ENCODE results near the gene TGFA. TPM values are rescaled to one million over a fixed set of nuclear protein-coding genes. Genes with fewer than 3 reads are reported as not detected.

Gene TGFA
- total and polyA plus RNA-seq, 2 experiments from 2014 or later, result 9.2 to 17.3 TPM

- H3K79me2 ChIP-seq (ENCODE audit: insufficient read depth), result no peaks in the 10 kb centered on the region
- H2AFZ ChIP-seq, result no peak overlapping the region
- H3K36me3 ChIP-seq (ENCODE audit: low read depth), result no peaks in the 10 kb centered on the region
- no peaks in the 10 kb centered on the region for H3K9me3 ChIP-seq (ENCODE audit: low read depth)
- H3F3A ChIP-seq (ENCODE audit: insufficient read depth), result 0 out of 2 replicates have a peak, but pooled peaks cover 7% of the 10 kb centered on the region
- no peaks in the 10 kb centered on the region for H3K27me3 ChIP-seq (replicated peaks; ENCODE audit: insufficient read depth)
- no peak overlapping the region for H3K27ac ChIP-seq
- no peaks in the 10 kb centered on the region for H3K9me2 ChIP-seq (ENCODE audit: insufficient read depth)
- no peak overlapping the region for H3K4me2 ChIP-seq (ENCODE audit: unreplicated experiment)
- no peak overlapping the region for H3K9ac ChIP-seq
- no peak for DNase-seq
- WGBS, 2 experiments (ENCODE audit: low coverage in 1 of 2, low lambda C conversion rate in 2 of 2, missing lambda C conversion rate in 2 of 2), result 88 to 90% methylated on average over 12 of the region's 12 CpGs
- in situ Hi-C loops (cut with MboI), result no loop called here
- no peaks in the 10 kb centered on the region for H4K20me1 ChIP-seq (ENCODE audit: insufficient read depth)
- no peaks in the 10 kb centered on the region for H3K4me1 ChIP-seq (ENCODE audit: insufficient read depth)
- no peak overlapping the region for H3K4me3 ChIP-seq
- TF ChIP-seq EZH2 (IDR thresholded peaks at IDR 0.05; ENCODE audit: insufficient read depth, poor library complexity, severe bottlenecking) (no peak), EZH2phosphoT487 (IDR thresholded peaks at IDR 0.05; ENCODE audit: insufficient read depth, low read depth) (no peak)
These were observed 4.4 kb downstream of the TGFA start for GRCh38 chr2:70549064-70549710.

GRCh38 chr2:70548233-70548632, 5.4 kb downstream of the TGFA start:
- TF ChIP-seq EZH2phosphoT487 (IDR thresholded peaks at IDR 0.05; ENCODE audit: insufficient read depth, low read depth) (no peak), EZH2 (IDR thresholded peaks at IDR 0.05; ENCODE audit: insufficient read depth, poor library complexity, severe bottlenecking) (no peak)
- Histone ChIP-seq H3K79me2 (ENCODE audit: insufficient read depth) (no peaks in the 10 kb centered on the region), H3K36me3 (ENCODE audit: low read depth) (no peaks in the 10 kb centered on the region), H3K27me3 (replicated peaks; ENCODE audit: insufficient read depth) (no peaks in the 10 kb centered on the region), H3K9me2 (ENCODE audit: insufficient read depth) (no peaks in the 10 kb centered on the region), H3K4me3 (no peak overlapping the region), H3F3A (ENCODE audit: insufficient read depth) (0 out of 2 replicates have a peak, but pooled peaks cover 7% of the 10 kb centered on the region), H2AFZ (no peak overlapping the region), H3K9me3 (ENCODE audit: low read depth) (no peaks in the 10 kb centered on the region), H3K4me2 (ENCODE audit: unreplicated experiment) (no peak overlapping the region), H3K4me1 (ENCODE audit: insufficient read depth) (no peaks in the 10 kb centered on the region), H4K20me1 (ENCODE audit: insufficient read depth) (no peaks in the 10 kb centered on the region), H3K9ac (no peak overlapping the region), H3K27ac (no peak overlapping the region)
- 54 to 58% methylated on average over 6 of the region's 6 CpGs for WGBS, 2 experiments (ENCODE audit: low coverage in 1 of 2, low lambda C conversion rate in 2 of 2, missing lambda C conversion rate in 2 of 2)
- in situ Hi-C loops (cut with MboI), result no loop called here
- no peak for DNase-seq

GRCh38 chr2:70546885-70547284, 6.7 kb downstream of the TGFA start:
- in situ Hi-C loops (cut with MboI), result no loop called here
- Histone ChIP-seq H3K4me2 (ENCODE audit: unreplicated experiment) (no peak overlapping the region), H3K4me3 (no peak overlapping the region), H3K9me2 (ENCODE audit: insufficient read depth) (no peaks in the 10 kb centered on the region), H3K27me3 (replicated peaks; ENCODE audit: insufficient read depth) (no peaks in the 10 kb centered on the region), H3K79me2 (ENCODE audit: insufficient read depth) (no peaks in the 10 kb centered on the region), H3K4me1 (ENCODE audit: insufficient read depth) (peaks cover 4% of the 10 kb centered on the region), H4K20me1 (ENCODE audit: insufficient read depth) (no peaks in the 10 kb centered on the region), H3F3A (ENCODE audit: insufficient read depth) (0 out of 2 replicates have a peak, but pooled peaks cover 2% of the 10 kb centered on the region), H3K27ac (no peak overlapping the region), H3K9me3 (ENCODE audit: low read depth) (no peaks in the 10 kb centered on the region), H3K36me3 (ENCODE audit: low read depth) (no peaks in the 10 kb centered on the region), H3K9ac (no peak overlapping the region), H2AFZ (no peak overlapping the region)
- 71% methylated on average over 3 of the region's 3 CpGs for WGBS, 2 experiments (ENCODE audit: low coverage in 1 of 2, low lambda C conversion rate in 2 of 2, missing lambda C conversion rate in 2 of 2)
- DNase-seq, result no peak
- TF ChIP-seq EZH2 (IDR thresholded peaks at IDR 0.05; ENCODE audit: insufficient read depth, poor library complexity, severe bottlenecking) (no peak), EZH2phosphoT487 (IDR thresholded peaks at IDR 0.05; ENCODE audit: insufficient read depth, low read depth) (no peak)

- TF ChIP-seq EZH2 (IDR thresholded peaks at IDR 0.05; ENCODE audit: insufficient read depth, poor library complexity, severe bottlenecking) (no peak), EZH2phosphoT487 (IDR thresholded peaks at IDR 0.05; ENCODE audit: insufficient read depth, low read depth) (no peak)
- H3K4me2 ChIP-seq (ENCODE audit: unreplicated experiment), result no peak overlapping the region
- H3K9me3 ChIP-seq (ENCODE audit: low read depth), result no peaks in the 10 kb centered on the region
- no peaks in the 10 kb centered on the region for H3K36me3 ChIP-seq (ENCODE audit: low read depth)
- no peaks in the 10 kb centered on the region for H4K20me1 ChIP-seq (ENCODE audit: insufficient read depth)
- 42 to 55% methylated on average over 2 of the region's 2 CpGs for WGBS, 2 experiments (ENCODE audit: low coverage in 1 of 2, low lambda C conversion rate in 2 of 2, missing lambda C conversion rate in 2 of 2)
- H3K4me1 ChIP-seq (ENCODE audit: insufficient read depth), result peaks cover 9% of the 10 kb centered on the region
- H3K27me3 ChIP-seq (replicated peaks; ENCODE audit: insufficient read depth), result no peaks in the 10 kb centered on the region
- in situ Hi-C loops (cut with MboI), result no loop called here
- H3F3A ChIP-seq (ENCODE audit: insufficient read depth), result no peaks in the 10 kb centered on the region
- H3K27ac ChIP-seq, result no peak overlapping the region
- peak; percentile 18 for DNase-seq
- no peak overlapping the region for H2AFZ ChIP-seq
- no peaks in the 10 kb centered on the region for H3K9me2 ChIP-seq (ENCODE audit: insufficient read depth)
- no peaks in the 10 kb centered on the region for H3K79me2 ChIP-seq (ENCODE audit: insufficient read depth)
- no peak overlapping the region for H3K4me3 ChIP-seq
- H3K9ac ChIP-seq, result no peak overlapping the region
These were observed 7.2 kb downstream of the TGFA start for GRCh38 chr2:70546376-70546775.
